Islet precursor cell (in vitro differentiated cells): ENCODE data around the gene SLC51A.
"Not testable (repeated sequence)": the region's sequence is repeated elsewhere in the genome, so short reads cannot be mapped to it uniquely, and the experiment has no call there.

Experiments
- DNase-seq: peaks from one replicate; pipeline ENCODE4 v3.0.0-alpha.2; 2018

Gene SLC51A

GRCh38 chr3:196244166-196244565 is 27.8 kb downstream of the SLC51A start:
- not testable (repeated sequence) for DNase-seq

- DNase-seq = no peak
These were observed 30.4 kb downstream of the SLC51A start for GRCh38 chr3:196246612-196247308.

DNA sequence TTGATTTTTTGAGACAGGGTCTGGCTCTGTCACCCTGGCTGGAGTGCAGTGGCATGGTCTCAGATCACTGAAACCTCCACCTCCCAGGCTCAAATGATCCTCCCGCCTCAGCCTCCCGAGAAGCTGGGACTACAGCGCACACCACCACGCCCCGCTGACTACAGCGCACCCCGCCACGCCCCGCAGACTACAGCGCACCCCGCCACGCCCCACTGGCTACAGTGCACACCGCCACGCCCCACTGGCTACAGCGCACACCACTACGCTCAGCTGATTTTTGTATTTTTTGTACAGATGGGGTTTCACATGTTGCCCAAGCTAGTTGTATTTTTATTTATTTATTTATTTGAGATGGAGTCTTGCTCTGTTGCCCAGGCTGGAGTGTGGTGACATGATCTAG is 35.6 kb downstream of the SLC51A start:
- DNase-seq = no peak

- DNase-seq = no peak
These were observed 38.3 kb downstream of the SLC51A start for GRCh38 chr3:196254376-196255283.

GRCh38 chr3:196255776-196256175 is 39.4 kb downstream of the SLC51A start:
- DNase-seq = no peak

GRCh38 chr3:196260784-196261183 is 44.5 kb downstream of the SLC51A start:
- DNase-seq = no peak

DNA sequence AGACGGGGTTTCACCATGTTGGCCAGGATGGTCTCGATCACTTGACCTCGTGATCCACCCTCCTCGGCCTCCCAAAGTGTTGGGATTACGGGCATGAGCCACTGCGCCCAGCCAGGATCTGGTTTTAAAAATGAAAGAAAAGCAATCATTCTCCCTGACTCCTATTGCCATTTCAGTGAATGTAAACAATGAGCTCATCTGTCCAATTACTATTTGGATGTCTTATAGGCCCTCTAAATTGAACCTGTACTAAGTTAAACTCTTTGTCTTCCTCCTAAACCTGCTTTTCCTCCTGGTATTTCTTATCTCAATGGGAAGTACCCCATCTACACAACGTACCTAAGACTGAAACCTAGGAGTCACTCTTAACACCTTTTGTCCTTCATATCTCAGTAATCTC is 47.5 kb downstream of the SLC51A start:
- no peak for DNase-seq

DNA sequence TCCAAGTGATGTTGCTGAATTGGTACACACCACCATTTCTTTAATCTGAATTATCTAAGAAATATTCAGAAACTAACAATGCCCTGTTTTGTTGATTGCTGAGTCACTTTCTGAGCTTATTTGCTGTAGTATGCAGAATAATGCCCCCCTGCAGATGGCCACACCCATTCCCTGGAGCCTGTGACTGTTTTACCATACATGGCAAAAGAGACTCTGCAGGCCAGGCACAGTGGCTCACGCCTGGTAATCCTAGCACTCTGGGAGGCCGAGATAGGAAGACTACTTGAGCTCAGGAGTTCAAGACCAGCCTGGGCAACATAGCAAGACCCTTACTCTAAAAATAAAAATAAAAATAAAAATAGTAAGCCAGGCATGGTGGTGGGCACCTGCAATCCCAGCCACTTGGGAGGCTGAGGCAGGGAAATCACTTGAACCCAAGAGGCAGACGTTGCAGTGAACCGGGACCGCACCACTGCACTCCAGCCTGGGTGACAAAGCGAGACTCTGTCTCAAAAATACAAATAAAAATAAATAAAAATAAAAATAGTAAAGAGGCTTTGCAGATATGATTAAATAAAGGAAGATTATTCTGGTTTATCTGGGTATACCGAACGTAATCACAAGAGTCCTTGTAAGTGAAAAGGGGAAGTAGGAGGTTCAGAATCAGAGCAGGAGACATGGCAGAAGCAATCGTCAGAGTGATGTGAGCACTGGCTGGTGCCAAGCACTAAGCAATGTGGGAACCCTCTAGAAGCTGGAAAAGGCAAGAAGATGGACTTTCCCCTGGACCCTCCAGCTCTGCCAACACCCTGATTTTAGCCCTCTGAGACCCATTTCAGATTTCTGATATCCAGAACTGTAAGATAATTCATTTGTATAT is 52.2 kb downstream of the SLC51A start:
- DNase-seq = peak; percentile 61

DNA sequence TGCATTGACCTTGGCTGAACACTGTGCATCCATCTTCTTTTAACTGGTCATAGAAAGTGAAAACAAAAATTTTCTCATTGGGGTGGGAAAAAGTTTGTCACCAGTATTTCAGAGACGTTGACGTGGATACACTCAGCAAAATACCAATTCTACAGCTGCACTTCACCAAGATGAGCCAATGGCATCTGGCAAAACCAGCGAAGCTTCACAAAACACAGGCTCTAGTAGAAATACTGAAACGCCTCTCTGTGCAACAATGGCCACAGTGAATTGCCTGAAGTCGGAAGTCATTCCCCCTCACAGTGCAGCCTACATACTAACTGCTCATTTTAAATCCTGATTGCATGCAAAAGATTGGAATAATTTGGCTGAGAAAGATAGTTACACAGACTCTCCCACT is 54.2 kb downstream of the SLC51A start:
- no peak for DNase-seq

- peak; percentile 58 for DNase-seq
These were observed 56.5 kb downstream of the SLC51A start for GRCh38 chr3:196272826-196273225.

DNA sequence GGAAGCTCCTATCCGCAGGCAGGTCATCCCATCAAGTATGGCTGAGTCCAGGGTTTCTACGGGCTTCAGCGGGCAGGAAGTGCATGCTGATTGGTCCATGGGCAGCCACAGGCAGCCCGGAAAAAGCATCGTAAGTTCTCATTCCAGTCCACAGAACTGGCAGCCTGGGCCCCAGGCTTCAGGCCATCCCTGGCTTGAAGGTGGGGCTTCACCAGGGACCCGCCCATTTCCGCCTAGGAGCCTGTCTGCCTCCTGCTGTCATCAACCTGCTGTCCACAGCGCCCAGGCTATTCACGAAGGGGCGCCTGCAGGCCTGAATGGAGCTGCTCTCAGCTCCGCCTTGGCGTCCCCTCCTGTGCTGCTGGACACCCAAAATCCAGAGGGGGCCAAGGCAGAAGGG is 57.3 kb downstream of the SLC51A start:
- DNase-seq = peak; percentile 89

GRCh38 chr3:196274585-196274984 is 58.3 kb downstream of the SLC51A start:
- DNase-seq = no peak

- no peak for DNase-seq
These were observed 58.8 kb downstream of the SLC51A start for GRCh38 chr3:196275126-196275525.

GRCh38 chr3:196280689-196281440 is 64.5 kb downstream of the SLC51A start:
- DNase-seq = no peak

GRCh38 chr3:196281962-196282361 is 65.6 kb downstream of the SLC51A start:
- no peak for DNase-seq
